Measurements from ENCODE around the gene CEP95. TPM values are rescaled to one million over a fixed set of nuclear protein-coding genes. Genes with fewer than 3 reads are reported as not detected.

The CEP95 gene
- total and polyA plus RNA-seq, 10 of the 15 experiments (the other 5 are each of a cell fraction or from before 2014, with no cell fraction given): 17.7 to 54.9 (median 29.6) TPM

DNA sequence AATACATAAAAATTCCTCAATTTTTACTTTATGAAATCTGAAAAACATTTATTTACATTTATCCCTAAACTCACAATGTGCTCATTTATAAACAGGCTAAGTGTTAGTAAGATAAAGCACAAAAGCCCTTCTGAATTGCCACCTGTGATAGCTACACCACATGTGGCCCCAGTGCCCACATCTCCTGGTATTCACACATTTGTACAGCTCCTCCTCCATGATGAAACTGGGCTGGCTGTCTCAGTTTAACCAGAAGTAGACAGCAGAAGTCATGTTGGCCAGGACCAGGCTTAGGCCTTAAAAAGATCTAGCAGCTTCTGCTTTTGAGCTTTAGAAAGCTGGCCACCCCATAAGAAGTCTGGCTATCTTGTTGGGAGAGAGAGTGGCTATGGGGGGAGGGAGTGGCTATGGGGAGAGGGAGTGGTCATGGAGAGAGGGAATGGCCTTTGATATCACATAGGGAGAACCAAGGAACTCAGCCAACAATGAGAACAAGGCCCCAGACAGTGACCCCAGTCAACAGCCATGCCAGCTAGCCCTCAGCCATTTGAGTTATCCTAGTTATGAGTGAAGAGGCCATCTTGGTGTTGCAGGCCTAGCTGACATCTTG lies 47.4 kb downstream of the CEP95 start (continued):
- TF ChIP-seq, protein P1, sequence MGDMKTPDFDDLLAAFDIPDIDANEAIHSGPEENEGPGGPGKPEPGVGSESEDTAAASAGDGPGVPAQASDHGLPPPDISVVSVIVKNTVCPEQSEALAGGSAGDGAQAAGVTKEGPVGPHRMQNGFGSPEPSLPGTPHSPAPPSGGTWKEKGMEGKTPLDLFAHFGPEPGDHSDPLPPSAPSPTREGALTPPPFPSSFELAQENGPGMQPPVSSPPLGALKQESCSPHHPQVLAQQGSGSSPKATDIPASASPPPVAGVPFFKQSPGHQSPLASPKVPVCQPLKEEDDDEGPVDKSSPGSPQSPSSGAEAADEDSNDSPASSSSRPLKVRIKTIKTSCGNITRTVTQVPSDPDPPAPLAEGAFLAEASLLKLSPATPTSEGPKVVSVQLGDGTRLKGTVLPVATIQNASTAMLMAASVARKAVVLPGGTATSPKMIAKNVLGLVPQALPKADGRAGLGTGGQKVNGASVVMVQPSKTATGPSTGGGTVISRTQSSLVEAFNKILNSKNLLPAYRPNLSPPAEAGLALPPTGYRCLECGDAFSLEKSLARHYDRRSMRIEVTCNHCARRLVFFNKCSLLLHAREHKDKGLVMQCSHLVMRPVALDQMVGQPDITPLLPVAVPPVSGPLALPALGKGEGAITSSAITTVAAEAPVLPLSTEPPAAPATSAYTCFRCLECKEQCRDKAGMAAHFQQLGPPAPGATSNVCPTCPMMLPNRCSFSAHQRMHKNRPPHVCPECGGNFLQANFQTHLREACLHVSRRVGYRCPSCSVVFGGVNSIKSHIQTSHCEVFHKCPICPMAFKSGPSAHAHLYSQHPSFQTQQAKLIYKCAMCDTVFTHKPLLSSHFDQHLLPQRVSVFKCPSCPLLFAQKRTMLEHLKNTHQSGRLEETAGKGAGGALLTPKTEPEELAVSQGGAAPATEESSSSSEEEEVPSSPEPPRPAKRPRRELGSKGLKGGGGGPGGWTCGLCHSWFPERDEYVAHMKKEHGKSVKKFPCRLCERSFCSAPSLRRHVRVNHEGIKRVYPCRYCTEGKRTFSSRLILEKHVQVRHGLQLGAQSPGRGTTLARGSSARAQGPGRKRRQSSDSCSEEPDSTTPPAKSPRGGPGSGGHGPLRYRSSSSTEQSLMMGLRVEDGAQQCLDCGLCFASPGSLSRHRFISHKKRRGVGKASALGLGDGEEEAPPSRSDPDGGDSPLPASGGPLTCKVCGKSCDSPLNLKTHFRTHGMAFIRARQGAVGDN (IDR thresholded peaks at IDR 0.05): no peak
- no peak for TF ChIP-seq ATF7 (IDR thresholded peaks at IDR 0.05; ENCODE audit: low read depth)
- TF ChIP-seq CEBPB (IDR thresholded peaks at IDR 0.05; ENCODE audit: borderline replicate concordance in 1 of 2, low read depth in 2 of 2, low read length in 2 of 2): no peak
- no peak for TF ChIP-seq JUNB (IDR thresholded peaks at IDR 0.05)
- TF ChIP-seq, protein P2, sequence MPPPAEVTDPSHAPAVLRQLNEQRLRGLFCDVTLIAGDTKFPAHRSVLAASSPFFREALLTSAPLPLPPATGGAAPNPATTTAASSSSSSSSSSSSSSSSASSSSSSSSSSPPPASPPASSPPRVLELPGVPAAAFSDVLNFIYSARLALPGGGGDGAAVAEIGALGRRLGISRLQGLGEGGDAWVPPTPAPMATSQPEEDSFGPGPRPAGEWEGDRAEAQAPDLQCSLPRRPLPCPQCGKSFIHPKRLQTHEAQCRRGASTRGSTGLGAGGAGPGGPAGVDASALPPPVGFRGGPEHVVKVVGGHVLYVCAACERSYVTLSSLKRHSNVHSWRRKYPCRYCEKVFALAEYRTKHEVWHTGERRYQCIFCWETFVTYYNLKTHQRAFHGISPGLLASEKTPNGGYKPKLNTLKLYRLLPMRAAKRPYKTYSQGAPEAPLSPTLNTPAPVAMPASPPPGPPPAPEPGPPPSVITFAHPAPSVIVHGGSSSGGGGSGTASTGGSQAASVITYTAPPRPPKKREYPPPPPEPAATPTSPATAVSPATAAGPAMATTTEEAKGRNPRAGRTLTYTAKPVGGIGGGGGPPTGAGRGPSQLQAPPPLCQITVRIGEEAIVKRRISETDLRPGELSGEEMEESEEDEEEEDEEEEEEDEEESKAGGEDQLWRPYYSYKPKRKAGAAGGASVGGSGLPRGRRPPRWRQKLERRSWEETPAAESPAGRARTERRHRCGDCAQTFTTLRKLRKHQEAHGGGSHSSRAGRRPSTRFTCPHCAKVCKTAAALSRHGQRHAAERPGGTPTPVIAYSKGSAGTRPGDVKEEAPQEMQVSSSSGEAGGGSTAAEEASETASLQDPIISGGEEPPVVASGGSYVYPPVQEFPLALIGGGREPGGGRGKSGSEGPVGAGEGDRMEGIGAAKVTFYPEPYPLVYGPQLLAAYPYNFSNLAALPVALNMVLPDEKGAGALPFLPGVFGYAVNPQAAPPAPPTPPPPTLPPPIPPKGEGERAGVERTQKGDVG (CRISPR knock-in tag; IDR thresholded peaks at IDR 0.05): no peak

Measured in GM12878 (cell line).